Epithelial cell of esophagus (primary cell): ENCODE measurements around the gene ZNF284.

Experiments
- DNase-seq: peaks from one replicate; pipeline ENCODE4 v3.0.0; 2010; ENCODE audit warnings: low read depth
- H3K4me3 ChIP-seq: 2 replicates; pipeline ENCODE4 v1.5.1; 2011; ENCODE audit warnings: mild to moderate bottlenecking, low read length, control low read depth
- TF ChIP-seq, protein P1 (sequence below): IDR thresholded peaks from 2 replicates; pipeline ENCODE4 v1.5.1; 2011; ENCODE audit warnings: low read depth, mild to moderate bottlenecking, low read length, control low read depth, inconsistent platforms; ENCODE audit not compliant: insufficient read depth; ENCODE audit errors: missing control alignments

ZNF284 gene

DNA sequence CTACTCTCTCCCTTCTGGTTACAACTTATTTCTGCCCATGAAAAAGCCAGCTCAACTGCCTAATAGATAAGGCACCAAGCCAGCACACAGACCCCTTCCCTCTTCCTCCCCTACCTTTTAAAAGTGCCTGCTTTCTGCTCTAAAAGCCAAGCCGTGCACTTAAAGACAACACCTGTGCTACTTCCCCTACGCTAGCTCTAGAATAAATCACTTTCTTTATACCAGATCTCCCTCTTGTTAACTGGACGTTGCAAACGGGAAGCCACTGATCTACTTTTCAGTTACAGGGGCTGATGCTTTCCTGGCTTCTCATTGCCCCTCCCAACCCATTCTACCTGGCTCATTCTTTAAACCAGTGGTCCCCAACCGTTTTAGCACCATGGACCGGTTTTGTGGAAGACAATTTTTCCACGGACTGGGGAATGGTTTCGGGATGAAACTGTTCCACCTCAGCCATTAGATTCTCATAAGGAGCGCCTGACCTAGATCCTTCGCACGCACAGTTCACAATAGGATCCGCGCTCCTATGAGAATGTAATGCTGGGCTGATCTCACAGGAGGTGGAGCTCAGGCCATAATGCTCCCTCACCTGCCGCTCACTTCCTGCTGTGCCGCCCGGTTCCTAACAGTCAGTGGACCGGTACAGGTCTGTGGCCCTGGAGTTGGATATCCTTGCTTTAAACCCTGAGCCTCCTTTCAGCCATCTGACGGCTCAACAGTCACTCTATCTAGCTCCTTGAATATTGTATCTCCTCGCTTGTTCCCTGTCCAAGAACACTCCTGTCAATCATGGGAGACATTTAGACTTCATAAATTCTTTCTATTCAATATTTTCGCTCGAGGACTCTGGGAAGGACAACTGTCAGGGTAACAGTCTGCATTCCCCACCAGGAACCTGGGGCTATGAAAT lies 21.0 kb upstream of the ZNF284 start:
- peak overlapping the region; percentile 93 for H3K4me3 ChIP-seq
- peak; percentile 79 for DNase-seq
- TF ChIP-seq, protein P1, sequence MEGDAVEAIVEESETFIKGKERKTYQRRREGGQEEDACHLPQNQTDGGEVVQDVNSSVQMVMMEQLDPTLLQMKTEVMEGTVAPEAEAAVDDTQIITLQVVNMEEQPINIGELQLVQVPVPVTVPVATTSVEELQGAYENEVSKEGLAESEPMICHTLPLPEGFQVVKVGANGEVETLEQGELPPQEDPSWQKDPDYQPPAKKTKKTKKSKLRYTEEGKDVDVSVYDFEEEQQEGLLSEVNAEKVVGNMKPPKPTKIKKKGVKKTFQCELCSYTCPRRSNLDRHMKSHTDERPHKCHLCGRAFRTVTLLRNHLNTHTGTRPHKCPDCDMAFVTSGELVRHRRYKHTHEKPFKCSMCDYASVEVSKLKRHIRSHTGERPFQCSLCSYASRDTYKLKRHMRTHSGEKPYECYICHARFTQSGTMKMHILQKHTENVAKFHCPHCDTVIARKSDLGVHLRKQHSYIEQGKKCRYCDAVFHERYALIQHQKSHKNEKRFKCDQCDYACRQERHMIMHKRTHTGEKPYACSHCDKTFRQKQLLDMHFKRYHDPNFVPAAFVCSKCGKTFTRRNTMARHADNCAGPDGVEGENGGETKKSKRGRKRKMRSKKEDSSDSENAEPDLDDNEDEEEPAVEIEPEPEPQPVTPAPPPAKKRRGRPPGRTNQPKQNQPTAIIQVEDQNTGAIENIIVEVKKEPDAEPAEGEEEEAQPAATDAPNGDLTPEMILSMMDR: no peak

DNA sequence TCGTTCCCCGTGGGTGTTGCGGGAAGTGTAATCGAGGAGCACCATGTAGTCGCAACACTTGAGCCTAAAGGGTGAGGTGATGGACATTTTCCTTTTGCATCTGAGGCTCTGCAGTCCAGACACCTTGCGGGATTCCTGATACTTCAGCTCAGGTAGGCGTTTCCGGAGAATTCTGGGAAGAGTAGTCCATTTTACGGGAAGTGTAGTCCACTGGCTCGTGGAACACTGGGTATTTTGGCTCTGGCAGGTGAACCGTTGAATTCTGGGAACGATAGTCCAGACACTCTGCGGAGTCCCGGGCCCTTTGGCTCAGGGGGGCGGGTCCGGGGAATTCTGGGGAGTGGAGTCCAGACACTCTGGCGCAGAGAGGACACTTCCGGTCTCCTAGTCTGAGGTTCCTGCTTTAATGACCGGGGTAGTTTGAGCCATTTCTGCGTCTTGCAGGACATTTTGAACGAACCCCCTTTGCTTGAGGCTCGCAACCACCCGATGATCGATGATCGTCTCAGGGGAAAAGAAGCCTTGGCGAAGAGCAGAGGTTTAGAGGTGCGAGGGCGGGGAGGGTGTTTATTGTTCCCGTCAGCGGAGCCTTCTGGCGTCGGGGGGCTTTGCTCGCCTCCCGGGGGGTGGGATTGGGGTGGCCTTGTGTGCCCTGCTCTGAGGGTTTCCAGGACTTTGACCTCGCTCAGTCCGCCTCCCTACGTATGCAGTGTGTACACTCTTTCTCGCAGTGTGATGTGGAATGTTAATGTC lies 20.1 kb upstream of the ZNF284 start, which contains the start of gene ZNF223:
ZNF223 (plus strand) TSS at position 387 of the 753 bp plus-strand sequence. CDS start 3,141 bp downstream, outside the sequence.
- DNase-seq: peak; percentile 97
- TF ChIP-seq, protein P1: no peak
- H3K4me3 ChIP-seq: peak within 1 kb of the TSS; percentile 93

DNA sequence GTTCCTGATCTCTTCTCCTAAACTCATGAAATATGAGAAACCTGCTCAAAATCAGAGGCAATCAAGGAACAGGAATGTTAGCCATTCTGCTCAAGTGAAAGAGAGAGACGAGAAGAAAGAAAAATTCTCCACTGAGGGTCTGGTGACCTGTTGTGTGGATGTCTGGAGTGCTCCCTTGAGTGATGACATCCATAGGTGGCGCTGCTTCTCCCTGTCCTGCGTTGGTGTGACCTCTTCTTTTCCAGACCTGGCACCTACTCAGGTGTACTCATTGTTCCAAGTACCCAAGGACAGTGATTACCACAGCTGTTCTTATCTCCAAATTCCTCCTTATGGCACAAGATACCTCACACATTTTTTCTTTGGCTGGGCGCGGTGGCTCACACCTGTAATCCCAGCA lies 16.1 kb upstream of the ZNF284 start:
- no peak for DNase-seq
- TF ChIP-seq, protein P1: no peak

DNA sequence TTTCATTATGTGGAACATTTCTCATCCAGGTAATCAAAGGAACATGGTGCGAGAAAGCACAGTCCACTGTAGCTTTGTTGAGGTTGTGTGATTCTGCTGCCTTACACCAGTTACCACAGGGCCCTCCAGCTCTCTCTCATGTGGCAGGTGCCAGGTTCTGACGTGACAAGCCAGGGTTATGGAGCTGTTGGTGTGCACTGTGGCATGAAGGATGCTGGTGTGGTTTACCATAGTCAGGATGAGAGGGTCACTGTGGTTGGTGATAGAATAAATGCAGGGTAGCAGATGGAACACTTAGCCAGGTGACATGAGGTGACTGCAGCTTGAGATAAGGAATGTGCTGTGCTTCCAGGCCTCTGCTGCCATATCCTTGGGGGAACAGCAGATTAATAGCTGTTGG lies 12.7 kb upstream of the ZNF284 start:
- DNase-seq: no peak
- TF ChIP-seq, protein P1: no peak
- H3K4me3 ChIP-seq: no peak overlapping the region

More for the DNA sequence above, 16.1 kb upstream of the ZNF284 start:
- H3K4me3 ChIP-seq: no peak overlapping the region

DNA sequence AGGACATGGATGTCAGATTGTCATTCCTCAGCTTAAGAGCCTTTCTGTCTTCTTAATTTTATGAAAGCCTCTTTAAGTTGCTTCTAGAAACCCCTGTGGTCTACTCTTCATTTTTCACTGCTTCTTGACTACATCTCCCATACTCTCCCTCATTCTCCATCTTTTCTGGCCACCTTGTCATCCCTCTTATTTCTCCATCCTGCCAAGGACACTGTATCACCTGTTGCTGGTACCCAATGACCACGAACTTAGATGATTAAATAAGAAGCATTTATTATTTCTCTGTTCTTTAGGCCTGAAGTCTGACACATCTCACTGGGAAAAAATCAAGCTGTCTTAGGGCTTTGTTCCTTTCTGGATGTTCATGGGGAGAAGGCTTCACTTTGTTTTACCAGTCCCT lies 10.9 kb upstream of the ZNF284 start:
- no peak for DNase-seq
- TF ChIP-seq, protein P1: no peak
- no peak overlapping the region for H3K4me3 ChIP-seq

DNA sequence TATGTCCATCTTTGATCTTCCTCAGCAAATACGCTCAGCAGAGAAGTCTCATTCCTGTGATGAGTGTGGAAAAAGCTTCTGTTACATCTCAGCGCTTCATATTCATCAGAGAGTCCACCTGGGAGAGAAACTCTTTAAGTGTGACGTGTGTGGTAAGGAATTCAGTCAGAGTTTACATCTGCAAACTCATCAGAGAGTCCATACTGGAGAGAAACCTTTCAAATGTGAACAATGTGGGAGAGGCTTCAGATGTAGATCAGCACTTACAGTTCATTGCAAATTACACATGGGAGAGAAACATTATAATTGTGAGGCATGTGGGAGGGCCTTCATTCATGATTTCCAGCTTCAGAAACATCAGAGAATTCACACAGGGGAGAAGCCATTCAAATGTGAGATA lies 5.7 kb upstream of the ZNF284 start:
- TF ChIP-seq, protein P1: no peak
- no peak overlapping the region for H3K4me3 ChIP-seq
- no peak for DNase-seq
